K562 (cell line): ENCODE data around the gene STRIP1. TPM values are rescaled to one million over a fixed set of nuclear protein-coding genes. Genes with fewer than 3 reads are reported as not detected.
A peak's percentile ranks its signal among the peaks of the same experiment; 100 is the strongest.

Experiments
- ARID4B ChIP-seq: sonication (generic); formaldehyde crosslinking; IDR thresholded peaks from 2 replicates; pipeline ENCODE4 v1.8.0; 2022; ENCODE audit warnings: mild to moderate bottlenecking, missing genetic modification reagents
- FOXP4 ChIP-seq: sonication (generic); formaldehyde crosslinking; IDR thresholded peaks from 2 replicates; pipeline ENCODE4 v1.8.0; 2022; ENCODE audit warnings: mild to moderate bottlenecking, missing genetic modification reagents, borderline replicate concordance
- GMEB1 ChIP-seq: fragments of 250-450 bp; sonication (Bioruptor Pico); IDR thresholded peaks from 2 replicates; pipeline ENCODE4 v1.4.0; 2020; ENCODE audit warnings: mild to moderate bottlenecking
- GTF2B ChIP-seq: IDR thresholded peaks from 2 replicates; pipeline ENCODE4 v1.6.1; 2011; ENCODE audit not compliant: insufficient read length; ENCODE audit errors: extremely low read depth
- HDGF ChIP-seq: fragments of 450-650 bp; IDR thresholded peaks from 2 replicates; pipeline ENCODE4 v1.6.1; 2016
- HMBOX1 ChIP-seq: sonication (generic); IDR thresholded peaks from 2 replicates; pipeline ENCODE4 v1.6.1; 2016
- MAX ChIP-seq: sonication (generic); formaldehyde crosslinking; IDR thresholded peaks from 2 replicates; pipeline ENCODE4 v1.9.0; 2022; ENCODE audit warnings: mild to moderate bottlenecking, missing genetic modification reagents
- NR2C2 ChIP-seq, 2 experiments: fragments of 200-800 bp in 1 of 2; sonication (Bioruptor generic) in 1 of 2; sonication (generic) in 1 of 2; formaldehyde crosslinking in 1 of 2; IDR thresholded peaks; 2 replicates each; pipeline versions ENCODE4 v1.6.1 to v1.8.0; 2016 to 2022; ENCODE audit warnings: mild to moderate bottlenecking in 1 of 2, missing compliant biosample characterization in 1 of 2, missing genetic modification characterization in 1 of 2, missing genetic modification reagents in 1 of 2
- SMARCE1 ChIP-seq: fragments of 450-650 bp; IDR thresholded peaks from 2 replicates; pipeline ENCODE4 v1.7.1; 2016; ENCODE audit warnings: mild to moderate bottlenecking
- STAT6 ChIP-seq: sonication (generic); formaldehyde crosslinking; IDR thresholded peaks from 2 replicates; pipeline ENCODE4 v1.8.1; 2023; ENCODE audit warnings: mild to moderate bottlenecking, missing genetic modification reagents
- ZNF232 ChIP-seq: sonication (generic); formaldehyde crosslinking; IDR thresholded peaks from 2 replicates; pipeline ENCODE4 v1.8.0; 2022; ENCODE audit warnings: mild to moderate bottlenecking, missing genetic modification reagents
- ZNF583 ChIP-seq: fragments of 250-450 bp; sonication (Bioruptor Pico); IDR thresholded peaks from 2 replicates; pipeline ENCODE4 v1.4.0; 2020
- polyA plus RNA-seq, 8 experiments: library from polyadenylated mRNA; depleted of rRNA in 4 of 8; stranded (reverse) in 5 of 8; unstranded in 3 of 8; fragments of >200 nt; fragmentation: Nextera tagmentation in 2 of 8; fragmentation: Illumina TruSeq in 1 of 8; extraction: Ambion mirVana in 2 of 8; extraction: Trizol in 1 of 8; gene quantifications; 2 replicates each; pipeline versions ENCODE4 v1.2.1 to v1.2.3, GENCODE V29; 2011 to 2014; ENCODE audit warnings: inconsistent platforms in 1 of 8, missing spikeins in 1 of 8
- total RNA-seq, 7 experiments: library from RNA; depleted of rRNA in 6 of 7; stranded (reverse); fragments of >200 nt in 6 of 7; fragmentation: Illumina TruSeq in 2 of 7; extraction: Trizol in 2 of 7; gene quantifications; 2 replicates each; pipeline versions ENCODE4 v1.2.1 to v1.2.3, GENCODE V29; 2011 to 2021; ENCODE audit warnings: low replicate concordance in 1 of 7

Gene STRIP1
- total and polyA plus RNA-seq, 9 of the 15 experiments (the other 6 are each of a cell fraction or from before 2014, with no cell fraction given), result 9.9 to 42.3 (median 32.0) TPM

GRCh38 chr1:110035236-110035752 is 870 bp downstream of the STRIP1 start (continued):
- TF ChIP-seq GTF2B (no peak), GMEB1 (CRISPR knock-in tag) (no peak), HMBOX1 (peak; percentile 52; the same call in 1 of the 2 replicates), HDGF (0 out of 2 replicates have a peak, but pooled peaks have one; percentile 25), MAX (CRISPR knock-in tag) (peak; percentile 81), STAT6 (CRISPR knock-in tag) (no peak), FOXP4 (peak; percentile 56; the same call in 1 of the 2 replicates), ZNF232 (CRISPR knock-in tag) (0 out of 2 replicates have a peak, but pooled peaks have one; percentile 51), ZNF583 (CRISPR knock-in tag) (0 out of 2 replicates have a peak, but pooled peaks have one; percentile 2), ARID4B (CRISPR knock-in tag) (peak; percentile 3; the same call in 1 of the 2 replicates), SMARCE1 (no peak), NR2C2 (CRISPR knock-in tag; IDR thresholded peaks at IDR 0.05) (0 out of 2 replicates have a peak, but pooled peaks have one; percentile 57), NR2C2 (tag; IDR thresholded peaks at IDR 0.05) (no peak)
